Natural killer cell (primary cell): ENCODE data around the gene TNP1. TPM values are rescaled to one million over a fixed set of nuclear protein-coding genes. Genes with fewer than 3 reads are reported as not detected.

Experiments
- ATAC-seq, 3 donors: fragments of 150-1000 bp in 2 of 3; fragments of 200-7000 bp in 1 of 3; cut with Tn5 transposase; 1 replicate in 1 of 3; 2 replicates in 2 of 3; pipeline ENCODE4 v1.10.0; 2021; ENCODE audit warnings: mild to moderate bottlenecking in 2 of 3, moderate library complexity in 2 of 3
- DNase-seq, 2 donors: peaks; one replicate each; pipeline versions ENCODE4 v3.0.0 to v3.0.0-alpha.2; 2013 to 2021; ENCODE audit warnings: mixed read lengths in 1 of 2
- H3K27ac ChIP-seq: one replicate; pipeline ENCODE4 v1.5.1; 2013; ENCODE audit warnings: mild to moderate bottlenecking, low read length
- H3K27me3 ChIP-seq: one replicate; pipeline ENCODE4 v1.6.1; 2013; ENCODE audit warnings: low read length; ENCODE audit not compliant: control insufficient read depth, insufficient read depth
- H3K36me3 ChIP-seq: one replicate; pipeline ENCODE4 v1.6.1; 2013; ENCODE audit warnings: low read length; ENCODE audit not compliant: control insufficient read depth, insufficient read depth
- H3K4me1 ChIP-seq: one replicate; pipeline ENCODE4 v1.6.1; 2013; ENCODE audit warnings: low read length; ENCODE audit not compliant: control insufficient read depth, insufficient read depth
- H3K4me3 ChIP-seq: one replicate; pipeline ENCODE4 v1.5.1; 2013; ENCODE audit warnings: low read length
- H3K9me3 ChIP-seq: one replicate; pipeline ENCODE4 v1.6.1; 2013; ENCODE audit warnings: low read length; ENCODE audit not compliant: control insufficient read depth, insufficient read depth
- H3K27ac Mint-ChIP-seq, 2 donors: one replicate each; pipeline ENCODE4 v1.8.0; 2022; ENCODE audit warnings: mild to moderate bottlenecking in 2 of 2, mixed read lengths in 2 of 2, moderate library complexity in 1 of 2
- H3K27me3 Mint-ChIP-seq, 2 donors: one replicate each; pipeline ENCODE4 v1.8.0; 2022; ENCODE audit warnings: low read depth in 2 of 2, mixed read lengths in 2 of 2
- H3K36me3 Mint-ChIP-seq: one replicate; pipeline ENCODE4 v1.8.0; 2022; ENCODE audit warnings: mixed read lengths
- H3K4me1 Mint-ChIP-seq, 2 donors: one replicate each; pipeline ENCODE4 v1.8.0; 2022; ENCODE audit warnings: mixed read lengths in 2 of 2
- H3K4me3 Mint-ChIP-seq: one replicate; pipeline ENCODE4 v1.8.0; 2022; ENCODE audit warnings: mild to moderate bottlenecking, moderate library complexity, mixed read lengths
- H3K9me3 Mint-ChIP-seq, 2 donors: one replicate each; pipeline ENCODE4 v1.8.0; 2022; ENCODE audit warnings: mixed read lengths in 2 of 2
- WGBS: methylation state at CpG from one replicate; pipeline ENCODE4 v1.1.7; 2013; ENCODE audit warnings: missing lambda C conversion rate; ENCODE audit not compliant: insufficient coverage; 5-methylcytosine and 5-hydroxymethylcytosine counted together
- intact Hi-C: fragments of 100-400 bp; cut with micrococcal nuclease; formaldehyde crosslinking; loops from one replicate; pipeline ENCODE4 v1.14.2; 2022
- total RNA-seq, 4 donors: library from RNA; stranded (reverse); fragments of 120-200 nt in 1 of 4; gene quantifications; one replicate each; pipeline versions ENCODE4 v1.2.3 to v1.2.4, GENCODE V29; 2013 to 2022
- TF ChIP-seq, protein P1 (sequence below): fragments of 200-600 bp; IDR thresholded peaks from one replicate; pipeline ENCODE4 v1.8.0; 2022; ENCODE audit warnings: antibody characterized with exemption

Gene TNP1
- total RNA-seq, 3 donors from 2014 or later (not counting 1 experiment from before 2014, with no cell fraction given): not detected

DNA sequence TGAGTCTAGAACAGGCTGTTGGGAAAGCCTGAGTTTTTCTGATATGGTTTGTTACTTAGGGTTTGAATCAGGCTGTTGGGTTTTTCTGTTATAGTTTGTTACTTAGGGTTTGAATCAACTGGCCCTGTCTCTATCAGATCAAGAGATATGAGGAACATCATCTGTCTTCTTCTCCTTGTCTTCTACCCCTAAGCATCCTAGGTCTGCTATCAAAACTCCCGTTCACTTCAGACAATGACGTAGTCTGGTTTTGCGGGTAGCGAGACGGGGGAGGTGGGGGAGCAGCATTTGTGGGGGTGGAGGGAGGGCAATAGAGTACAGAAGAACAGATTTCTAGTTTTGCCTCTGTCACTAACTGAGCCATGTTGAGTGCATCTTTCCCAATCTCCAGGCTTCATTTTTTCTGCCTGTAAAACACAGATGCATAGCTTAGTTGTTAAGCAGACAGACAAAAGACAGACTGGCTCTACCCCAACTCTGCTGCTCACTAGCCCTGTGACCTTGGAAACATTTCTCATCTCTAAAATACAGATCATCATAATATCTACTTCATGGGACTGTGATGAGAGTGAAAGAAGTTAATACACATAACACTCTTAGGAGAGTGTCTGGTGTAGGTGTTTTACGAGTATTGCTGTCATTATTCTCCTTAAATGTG is 9.1 kb downstream of the TNP1 start:
- Histone ChIP-seq H3K27me3 (no peaks in the 10 kb centered on the region), H3K9me3 (no peaks in the 10 kb centered on the region), H3K4me3 (no peak overlapping the region), H3K36me3 (no peaks in the 10 kb centered on the region), H3K27ac (no peak overlapping the region), H3K4me1 (no peaks in the 10 kb centered on the region)
- no peaks in the 10 kb centered on the region for H3K9me3 Mint-ChIP-seq
- peaks cover 9 to 12% of the 10 kb centered on the region in 2 donors for H3K27me3 Mint-ChIP-seq
- no peak overlapping the region for H3K4me3 Mint-ChIP-seq
- ATAC-seq: no peak
- H3K4me1 Mint-ChIP-seq: no peaks in the 10 kb centered on the region
- peak in 1 of 2 donors; percentile 59 for DNase-seq
- WGBS: 92% methylated on average over 2 of the region's 6 CpGs
- intact Hi-C loops: no loop called here
- no peaks in the 10 kb centered on the region for H3K36me3 Mint-ChIP-seq
- H3K27ac Mint-ChIP-seq: no peak overlapping the region
- TF ChIP-seq, protein P1, sequence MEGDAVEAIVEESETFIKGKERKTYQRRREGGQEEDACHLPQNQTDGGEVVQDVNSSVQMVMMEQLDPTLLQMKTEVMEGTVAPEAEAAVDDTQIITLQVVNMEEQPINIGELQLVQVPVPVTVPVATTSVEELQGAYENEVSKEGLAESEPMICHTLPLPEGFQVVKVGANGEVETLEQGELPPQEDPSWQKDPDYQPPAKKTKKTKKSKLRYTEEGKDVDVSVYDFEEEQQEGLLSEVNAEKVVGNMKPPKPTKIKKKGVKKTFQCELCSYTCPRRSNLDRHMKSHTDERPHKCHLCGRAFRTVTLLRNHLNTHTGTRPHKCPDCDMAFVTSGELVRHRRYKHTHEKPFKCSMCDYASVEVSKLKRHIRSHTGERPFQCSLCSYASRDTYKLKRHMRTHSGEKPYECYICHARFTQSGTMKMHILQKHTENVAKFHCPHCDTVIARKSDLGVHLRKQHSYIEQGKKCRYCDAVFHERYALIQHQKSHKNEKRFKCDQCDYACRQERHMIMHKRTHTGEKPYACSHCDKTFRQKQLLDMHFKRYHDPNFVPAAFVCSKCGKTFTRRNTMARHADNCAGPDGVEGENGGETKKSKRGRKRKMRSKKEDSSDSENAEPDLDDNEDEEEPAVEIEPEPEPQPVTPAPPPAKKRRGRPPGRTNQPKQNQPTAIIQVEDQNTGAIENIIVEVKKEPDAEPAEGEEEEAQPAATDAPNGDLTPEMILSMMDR: no peak

DNA sequence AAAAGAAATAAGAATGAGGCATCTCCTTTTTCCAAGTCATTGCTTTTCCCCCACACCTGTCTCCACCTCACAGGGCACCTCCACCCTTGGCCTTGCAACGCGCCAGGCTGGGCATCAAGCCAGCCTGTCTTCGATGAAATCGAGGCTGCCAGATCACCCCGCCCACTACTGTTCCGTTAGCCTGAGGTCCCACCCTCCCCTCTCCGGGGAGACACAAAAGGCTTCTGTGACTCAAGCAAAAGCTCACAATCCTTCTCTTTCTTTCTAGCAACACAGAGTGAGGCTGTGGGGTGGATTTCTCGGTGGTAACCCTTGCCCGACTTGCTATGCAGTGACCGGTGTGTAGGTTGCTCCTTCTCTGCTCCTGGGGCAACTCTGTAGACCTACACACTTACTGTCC is 9.9 kb downstream of the TNP1 start:
- WGBS: 94% methylated on average over 10 of the region's 10 CpGs
- H3K4me3 Mint-ChIP-seq: no peak overlapping the region
- no peak for ATAC-seq
- H3K4me1 ChIP-seq: no peaks in the 10 kb centered on the region
- no peaks in the 10 kb centered on the region for H3K36me3 ChIP-seq
- no peaks in the 10 kb centered on the region for H3K27me3 ChIP-seq
- peaks cover 9 to 12% of the 10 kb centered on the region in 2 donors for H3K27me3 Mint-ChIP-seq
- H3K27ac ChIP-seq: no peak overlapping the region
- H3K9me3 ChIP-seq: no peaks in the 10 kb centered on the region
- H3K4me1 Mint-ChIP-seq: no peaks in the 10 kb centered on the region
- H3K9me3 Mint-ChIP-seq: no peaks in the 10 kb centered on the region
- intact Hi-C loops: no loop called here
- peak in 1 of 2 donors; percentile 47 for DNase-seq
- no peak overlapping the region for H3K4me3 ChIP-seq
- H3K27ac Mint-ChIP-seq: no peak overlapping the region
- TF ChIP-seq, protein P1: no peak
- H3K36me3 Mint-ChIP-seq: no peaks in the 10 kb centered on the region

DNA sequence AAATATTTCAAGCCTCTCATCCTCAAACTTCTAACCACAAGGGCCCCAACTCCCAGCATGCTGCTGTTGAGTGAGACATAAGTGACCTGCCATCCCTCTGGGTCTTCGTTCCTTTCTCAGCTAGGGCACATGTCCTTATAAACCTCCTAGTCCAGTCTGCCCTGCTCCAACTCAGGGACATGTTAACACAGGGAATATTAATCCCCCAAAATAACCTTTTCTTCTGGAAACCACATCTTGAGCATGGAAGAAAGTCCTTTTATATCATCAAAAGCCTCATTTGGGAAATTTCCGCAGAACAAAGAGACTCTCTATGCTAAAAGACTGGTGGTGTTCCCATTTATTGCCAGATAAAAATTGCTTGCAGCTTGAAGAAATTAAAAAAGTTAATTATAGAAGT is 14.4 kb downstream of the TNP1 start:
- Histone ChIP-seq H3K36me3 (no peaks in the 10 kb centered on the region), H3K9me3 (no peaks in the 10 kb centered on the region), H3K27ac (no peak overlapping the region), H3K4me1 (no peaks in the 10 kb centered on the region), H3K27me3 (no peaks in the 10 kb centered on the region), H3K4me3 (no peak overlapping the region)
- WGBS: 87% methylated on average over 2 of the region's 2 CpGs
- TF ChIP-seq, protein P1: no peak
- Mint-ChIP-seq H3K4me1 (no peaks in the 10 kb centered on the region), H3K36me3 (no peaks in the 10 kb centered on the region), H3K27me3 (peaks cover 12 to 15% of the 10 kb centered on the region in 2 donors), H3K27ac (no peak overlapping the region), H3K9me3 (no peaks in the 10 kb centered on the region), H3K4me3 (no peak overlapping the region)
- intact Hi-C loops: no loop called here
- ATAC-seq: no peak
- no peak for DNase-seq

DNA sequence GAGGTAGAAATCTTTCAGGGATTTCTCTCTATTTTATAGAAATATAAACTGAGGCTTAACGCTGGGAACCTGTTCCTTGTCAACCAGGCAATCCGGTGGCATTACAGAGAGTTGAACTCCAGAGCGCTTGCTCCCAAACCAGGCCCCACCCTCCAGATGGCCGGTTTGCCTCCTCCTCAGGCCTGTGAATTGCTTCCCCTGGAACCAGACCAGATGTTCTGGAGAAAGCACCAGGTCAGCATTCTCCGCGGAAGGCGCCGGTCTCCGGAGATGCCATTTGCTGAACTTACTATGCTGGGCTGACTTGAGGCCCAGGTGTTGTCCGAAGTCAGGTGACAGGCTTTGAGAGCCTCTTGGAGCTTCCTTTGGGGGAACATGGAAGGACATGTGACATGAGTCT is 17.2 kb downstream of the TNP1 start:
- Histone ChIP-seq H3K27me3 (no peaks in the 10 kb centered on the region), H3K9me3 (no peaks in the 10 kb centered on the region), H3K36me3 (no peaks in the 10 kb centered on the region), H3K4me3 (no peak overlapping the region), H3K27ac (no peak overlapping the region), H3K4me1 (no peaks in the 10 kb centered on the region)
- WGBS: 93% methylated on average over 10 of the region's 10 CpGs
- H3K36me3 Mint-ChIP-seq: no peaks in the 10 kb centered on the region
- intact Hi-C loops: no loop called here
- no peak overlapping the region for H3K4me3 Mint-ChIP-seq
- ATAC-seq: no peak
- H3K27me3 Mint-ChIP-seq: peaks cover 12 to 22% of the 10 kb centered on the region in 2 donors
- DNase-seq: no peak
- no peaks in the 10 kb centered on the region for H3K9me3 Mint-ChIP-seq
- H3K4me1 Mint-ChIP-seq: peaks cover 0 to 4% of the 10 kb centered on the region in 2 donors
- TF ChIP-seq, protein P1: no peak
- no peak overlapping the region for H3K27ac Mint-ChIP-seq
